Colon (tissue), 2 donors: ENCODE results near the gene ZNF23.

Experiments used
- FAIRE-seq: peaks from 2 replicates; lab custom pipeline; 2012; peaks lifted over from hg19 to GRCh38; lab: Jason Lieb, UNC
- donor health status: control.
- donor health status: control.

Gene ZNF23

GRCh38 chr16:71467810-71468209 lies 5.8 kb upstream of the ZNF23 start:
- no peak for FAIRE-seq

- FAIRE-seq = no peak
Measured at GRCh38 chr16:71464231-71464630, 2.2 kb upstream of the ZNF23 start.

- no peak for FAIRE-seq
Measured at GRCh38 chr16:71460941-71461340, 1.1 kb downstream of the ZNF23 start.

GRCh38 chr16:71460236-71460635 lies 1.8 kb downstream of the ZNF23 start:
- FAIRE-seq = no peak

GRCh38 chr16:71459510-71459909 lies 2.5 kb downstream of the ZNF23 start:
- FAIRE-seq = no peak

GRCh38 chr16:71456801-71457200 lies 5.2 kb downstream of the ZNF23 start:
- FAIRE-seq = no peak

- no peak for FAIRE-seq
Measured at GRCh38 chr16:71453036-71453435, 9.0 kb downstream of the ZNF23 start.

- no peak for FAIRE-seq
Measured at GRCh38 chr16:71449020-71449419, 13.0 kb downstream of the ZNF23 start.

- no peak for FAIRE-seq
Measured at GRCh38 chr16:71448274-71448866, 13.7 kb downstream of the ZNF23 start.

GRCh38 chr16:71443714-71444113 lies 18.3 kb downstream of the ZNF23 start:
- no peak for FAIRE-seq

- FAIRE-seq = no peak
Measured at GRCh38 chr16:71442051-71442440, 20.0 kb downstream of the ZNF23 start, which contains the start of gene TLE7. Gene TLE7, minus strand, starts transcription at chr16:71442054. Its CDS starts 8,730 bp downstream, at chr16:71433324.

- no peak for FAIRE-seq
Measured at GRCh38 chr16:71441348-71442050, 20.5 kb downstream of the ZNF23 start.

- FAIRE-seq = no peak
Measured at GRCh38 chr16:71440669-71441347, 21.2 kb downstream of the ZNF23 start.

- no peak for FAIRE-seq
Measured at GRCh38 chr16:71439523-71439922, 22.5 kb downstream of the ZNF23 start.

GRCh38 chr16:71436473-71436872 lies 25.6 kb downstream of the ZNF23 start:
- FAIRE-seq = no peak

GRCh38 chr16:71432906-71433305 lies 29.1 kb downstream of the ZNF23 start:
- no peak for FAIRE-seq

GRCh38 chr16:71431991-71432390 lies 30.1 kb downstream of the ZNF23 start:
- FAIRE-seq = no peak

GRCh38 chr16:71431176-71431575 lies 30.9 kb downstream of the ZNF23 start:
- no peak for FAIRE-seq

- no peak for FAIRE-seq
Measured at GRCh38 chr16:71430744-71431143, 31.3 kb downstream of the ZNF23 start.

GRCh38 chr16:71429581-71429980 lies 32.5 kb downstream of the ZNF23 start:
- FAIRE-seq = no peak

- no peak for FAIRE-seq
Measured at GRCh38 chr16:71428883-71429282, 33.2 kb downstream of the ZNF23 start.

- no peak for FAIRE-seq
Measured at GRCh38 chr16:71428385-71428784, 33.7 kb downstream of the ZNF23 start.

GRCh38 chr16:71426880-71427615 lies 35.0 kb downstream of the ZNF23 start:
- no peak for FAIRE-seq
